ENCODE results near the gene ALG12. TPM values are rescaled to one million over a fixed set of nuclear protein-coding genes. Genes with fewer than 3 reads are reported as not detected.
A peak's percentile ranks its signal among the peaks of the same experiment; 100 is the strongest.

Gene ALG12
- total RNA-seq, 1 donor from 2014 or later = 14.7 TPM

DNA sequence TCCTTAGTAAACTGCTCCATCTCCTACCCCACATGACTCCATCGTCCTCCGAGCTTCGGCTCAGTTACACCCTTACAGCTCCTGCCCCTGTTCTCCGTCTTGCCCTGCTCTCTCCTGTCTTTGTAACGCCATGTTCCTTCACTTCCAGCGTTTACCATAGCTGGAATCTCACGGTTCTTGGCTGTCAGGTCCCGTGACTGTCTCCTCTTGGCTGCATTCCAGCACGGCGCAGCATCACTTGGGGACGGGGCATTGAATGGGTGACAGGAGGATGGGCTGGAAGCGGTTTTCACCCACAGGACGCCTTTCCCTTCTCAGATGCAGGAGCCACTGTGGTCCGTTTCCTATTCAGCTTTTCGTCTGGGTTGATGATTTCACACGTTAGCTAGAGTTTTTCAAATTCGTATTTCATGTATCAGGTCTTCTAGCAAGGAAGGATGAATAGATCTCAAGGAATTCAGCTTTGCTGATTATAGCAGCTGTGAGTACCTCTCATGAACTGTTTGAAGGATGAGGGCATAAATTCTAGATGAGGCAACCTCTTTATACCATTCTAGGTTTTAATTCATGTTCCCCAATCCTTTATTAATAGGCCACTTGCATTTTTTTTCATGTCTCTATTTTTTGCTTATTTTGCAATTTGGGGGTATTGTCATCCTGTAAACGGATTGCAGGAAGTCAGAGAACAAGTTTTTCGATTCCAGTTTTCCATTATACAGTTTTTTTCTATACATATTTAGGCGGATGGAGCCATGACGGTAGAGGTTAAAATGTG is 35.5 kb downstream of the ALG12 start:
- peaks cover 12% of the 10 kb centered on the region for H3K27me3 Mint-ChIP-seq (ENCODE audit: unreplicated experiment)
- H3K27ac Mint-ChIP-seq (ENCODE audit: unreplicated experiment) = no peak overlapping the region
- peaks cover 28% of the 10 kb centered on the region for H3K9me3 Mint-ChIP-seq (ENCODE audit: unreplicated experiment)
- H3K4me3 Mint-ChIP-seq (ENCODE audit: unreplicated experiment) = no peak overlapping the region
- TF ChIP-seq, protein P1, sequence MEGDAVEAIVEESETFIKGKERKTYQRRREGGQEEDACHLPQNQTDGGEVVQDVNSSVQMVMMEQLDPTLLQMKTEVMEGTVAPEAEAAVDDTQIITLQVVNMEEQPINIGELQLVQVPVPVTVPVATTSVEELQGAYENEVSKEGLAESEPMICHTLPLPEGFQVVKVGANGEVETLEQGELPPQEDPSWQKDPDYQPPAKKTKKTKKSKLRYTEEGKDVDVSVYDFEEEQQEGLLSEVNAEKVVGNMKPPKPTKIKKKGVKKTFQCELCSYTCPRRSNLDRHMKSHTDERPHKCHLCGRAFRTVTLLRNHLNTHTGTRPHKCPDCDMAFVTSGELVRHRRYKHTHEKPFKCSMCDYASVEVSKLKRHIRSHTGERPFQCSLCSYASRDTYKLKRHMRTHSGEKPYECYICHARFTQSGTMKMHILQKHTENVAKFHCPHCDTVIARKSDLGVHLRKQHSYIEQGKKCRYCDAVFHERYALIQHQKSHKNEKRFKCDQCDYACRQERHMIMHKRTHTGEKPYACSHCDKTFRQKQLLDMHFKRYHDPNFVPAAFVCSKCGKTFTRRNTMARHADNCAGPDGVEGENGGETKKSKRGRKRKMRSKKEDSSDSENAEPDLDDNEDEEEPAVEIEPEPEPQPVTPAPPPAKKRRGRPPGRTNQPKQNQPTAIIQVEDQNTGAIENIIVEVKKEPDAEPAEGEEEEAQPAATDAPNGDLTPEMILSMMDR (IDR thresholded peaks at IDR 0.05; ENCODE audit: partially characterized antibody, unreplicated experiment) = no peak
- DNase-seq = no peak
- peaks cover 37% of the 10 kb centered on the region for H3K36me3 Mint-ChIP-seq (ENCODE audit: unreplicated experiment)
- H3K4me1 Mint-ChIP-seq (ENCODE audit: low read depth, unreplicated experiment) = peaks cover 24% of the 10 kb centered on the region

DNA sequence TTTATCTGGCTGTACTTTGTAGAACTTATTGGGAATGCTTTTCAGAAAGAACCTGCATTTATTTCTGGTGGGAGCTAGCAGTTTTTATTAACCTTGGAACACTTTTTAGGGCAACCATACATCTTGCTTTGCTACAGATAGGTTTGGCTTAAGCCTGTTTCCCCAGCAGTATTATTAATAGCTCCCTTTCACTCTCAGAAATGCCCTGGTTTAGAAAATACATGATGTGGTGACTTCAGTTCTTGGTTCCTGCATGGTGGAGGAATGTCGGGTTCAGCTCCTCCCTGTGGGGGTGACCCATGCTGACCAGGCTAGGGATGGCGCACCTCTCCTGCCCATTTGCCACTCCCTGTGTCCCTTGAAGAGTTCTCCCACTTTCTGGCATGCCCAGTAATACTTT is 36.4 kb downstream of the ALG12 start:
- H3K27ac Mint-ChIP-seq (ENCODE audit: unreplicated experiment) = no peak overlapping the region
- TF ChIP-seq, protein P1 (IDR thresholded peaks at IDR 0.05; ENCODE audit: partially characterized antibody, unreplicated experiment) = no peak
- H3K4me3 Mint-ChIP-seq (ENCODE audit: unreplicated experiment) = no peak overlapping the region
- H3K4me1 Mint-ChIP-seq (ENCODE audit: low read depth, unreplicated experiment) = peaks cover 17% of the 10 kb centered on the region
- H3K9me3 Mint-ChIP-seq (ENCODE audit: unreplicated experiment) = peaks cover 25% of the 10 kb centered on the region
- DNase-seq = no peak
- peaks cover 35% of the 10 kb centered on the region for H3K36me3 Mint-ChIP-seq (ENCODE audit: unreplicated experiment)
- H3K27me3 Mint-ChIP-seq (ENCODE audit: unreplicated experiment) = peaks cover 10% of the 10 kb centered on the region

DNA sequence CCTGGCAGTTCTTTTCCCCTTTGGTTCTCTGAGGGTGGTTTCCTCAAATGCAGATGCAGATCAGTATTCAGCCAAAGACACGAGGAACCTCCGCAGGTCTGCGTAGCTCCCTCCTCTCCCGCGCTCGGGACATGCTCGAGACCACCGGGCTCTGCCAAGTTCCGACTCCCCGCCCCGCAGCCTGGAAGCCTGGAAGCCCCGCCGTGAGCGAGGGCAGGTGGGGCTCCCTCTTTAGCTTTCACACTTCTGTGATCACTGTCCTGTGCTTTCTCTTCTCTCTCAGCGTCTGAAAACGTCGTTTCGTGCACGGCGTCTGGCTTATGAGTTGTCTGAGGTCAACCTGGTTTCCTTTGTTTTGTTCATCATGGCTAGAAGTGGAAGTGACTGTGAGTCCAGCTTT is 38.0 kb downstream of the ALG12 start:
- Mint-ChIP-seq H3K27me3 (ENCODE audit: unreplicated experiment) (peaks cover 9% of the 10 kb centered on the region), H3K4me1 (ENCODE audit: low read depth, unreplicated experiment) (peaks cover 17% of the 10 kb centered on the region), H3K4me3 (ENCODE audit: unreplicated experiment) (peak overlapping the region; percentile 61), H3K27ac (ENCODE audit: unreplicated experiment) (peak overlapping the region; percentile 80), H3K9me3 (ENCODE audit: unreplicated experiment) (peaks cover 23% of the 10 kb centered on the region), H3K36me3 (ENCODE audit: unreplicated experiment) (peaks cover 39% of the 10 kb centered on the region)
- DNase-seq = peak; percentile 33
- TF ChIP-seq, protein P1 (IDR thresholded peaks at IDR 0.05; ENCODE audit: partially characterized antibody, unreplicated experiment) = no peak

DNA sequence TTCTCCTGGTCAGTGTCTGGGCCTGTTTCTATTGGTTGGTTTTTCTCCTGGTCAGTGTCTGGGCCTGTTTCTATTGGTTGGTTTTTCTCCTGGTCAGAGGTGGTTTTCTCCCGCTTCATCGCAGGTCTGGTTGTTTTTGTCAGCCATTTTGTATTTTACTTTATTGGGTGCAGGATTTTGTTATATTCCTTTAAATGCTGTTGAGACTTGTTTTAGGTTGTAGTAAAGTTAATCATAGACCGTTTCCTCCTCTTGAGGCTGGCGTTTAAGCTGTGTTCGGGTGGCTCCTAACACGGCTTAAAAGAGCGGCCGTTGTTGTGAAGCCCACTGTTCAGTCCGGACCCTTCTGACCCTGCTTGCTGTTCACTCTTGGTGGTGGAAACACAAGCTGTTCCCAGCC is 38.4 kb downstream of the ALG12 start:
- Mint-ChIP-seq H3K4me3 (ENCODE audit: unreplicated experiment) (peak overlapping the region; percentile 61), H3K9me3 (ENCODE audit: unreplicated experiment) (peaks cover 23% of the 10 kb centered on the region), H3K4me1 (ENCODE audit: low read depth, unreplicated experiment) (peaks cover 17% of the 10 kb centered on the region), H3K27ac (ENCODE audit: unreplicated experiment) (peak overlapping the region; percentile 80), H3K36me3 (ENCODE audit: unreplicated experiment) (peaks cover 39% of the 10 kb centered on the region), H3K27me3 (ENCODE audit: unreplicated experiment) (peaks cover 9% of the 10 kb centered on the region)
- TF ChIP-seq, protein P1 (IDR thresholded peaks at IDR 0.05; ENCODE audit: partially characterized antibody, unreplicated experiment) = no peak
- no peak for DNase-seq

DNA sequence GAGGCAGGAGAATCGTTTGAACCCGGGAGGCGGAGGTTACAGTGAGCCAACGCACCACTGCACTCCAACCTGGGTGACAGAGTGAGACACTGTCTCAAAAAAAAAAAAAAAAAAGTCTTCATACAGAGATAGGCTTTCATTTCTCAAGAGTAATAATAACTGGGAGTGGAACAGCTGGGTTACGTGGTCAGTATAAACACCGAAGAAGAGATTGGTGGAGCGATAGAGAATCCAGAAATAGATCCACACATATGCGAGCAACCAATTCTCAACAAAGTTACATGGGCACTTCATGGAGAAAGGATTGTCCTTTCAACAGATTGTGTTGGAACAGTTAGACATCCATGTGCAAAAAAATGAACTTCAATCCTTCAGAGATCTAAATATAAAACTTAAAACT is 40.0 kb downstream of the ALG12 start:
- H3K9me3 Mint-ChIP-seq (ENCODE audit: unreplicated experiment) = peaks cover 17% of the 10 kb centered on the region
- H3K36me3 Mint-ChIP-seq (ENCODE audit: unreplicated experiment) = peaks cover 31% of the 10 kb centered on the region
- TF ChIP-seq, protein P1 (IDR thresholded peaks at IDR 0.05; ENCODE audit: partially characterized antibody, unreplicated experiment) = no peak
- peaks cover 17% of the 10 kb centered on the region for H3K4me1 Mint-ChIP-seq (ENCODE audit: low read depth, unreplicated experiment)
- no peak for DNase-seq
- no peak overlapping the region for H3K27ac Mint-ChIP-seq (ENCODE audit: unreplicated experiment)
- H3K4me3 Mint-ChIP-seq (ENCODE audit: unreplicated experiment) = no peak overlapping the region
- H3K27me3 Mint-ChIP-seq (ENCODE audit: unreplicated experiment) = peaks cover 12% of the 10 kb centered on the region
